DMS79 (cell line): ENCODE measurements around the gene NEK11.
"Not testable (repeated sequence)": the region's sequence is repeated elsewhere in the genome, so short reads cannot be mapped to it uniquely, and the experiment has no call there.

Experiments
- DNase-seq: peaks from one replicate; lab custom pipeline; 2025; lab: John Stamatoyannopoulos, UW

Gene NEK11

DNA sequence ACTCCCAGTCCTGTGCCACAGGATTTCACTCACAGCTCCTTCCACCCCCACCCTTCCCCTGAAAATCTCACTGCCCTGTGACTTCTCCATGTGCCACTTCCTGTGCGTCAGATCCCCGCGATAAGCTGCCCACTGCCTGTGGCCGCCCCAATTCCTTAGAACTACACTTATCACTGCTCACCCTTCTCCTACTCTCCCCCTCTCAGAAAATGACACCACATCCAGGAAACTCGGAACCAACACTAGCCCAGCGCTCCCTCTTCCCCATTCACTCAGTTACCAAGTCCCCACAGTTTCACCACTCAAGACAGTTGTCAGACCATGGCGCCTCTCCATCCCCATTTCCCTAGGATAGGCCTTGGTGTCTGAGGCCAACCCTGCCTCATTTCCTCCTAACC, 334.4 kb downstream of the NEK11 start:
- not testable (repeated sequence) for DNase-seq

DNA sequence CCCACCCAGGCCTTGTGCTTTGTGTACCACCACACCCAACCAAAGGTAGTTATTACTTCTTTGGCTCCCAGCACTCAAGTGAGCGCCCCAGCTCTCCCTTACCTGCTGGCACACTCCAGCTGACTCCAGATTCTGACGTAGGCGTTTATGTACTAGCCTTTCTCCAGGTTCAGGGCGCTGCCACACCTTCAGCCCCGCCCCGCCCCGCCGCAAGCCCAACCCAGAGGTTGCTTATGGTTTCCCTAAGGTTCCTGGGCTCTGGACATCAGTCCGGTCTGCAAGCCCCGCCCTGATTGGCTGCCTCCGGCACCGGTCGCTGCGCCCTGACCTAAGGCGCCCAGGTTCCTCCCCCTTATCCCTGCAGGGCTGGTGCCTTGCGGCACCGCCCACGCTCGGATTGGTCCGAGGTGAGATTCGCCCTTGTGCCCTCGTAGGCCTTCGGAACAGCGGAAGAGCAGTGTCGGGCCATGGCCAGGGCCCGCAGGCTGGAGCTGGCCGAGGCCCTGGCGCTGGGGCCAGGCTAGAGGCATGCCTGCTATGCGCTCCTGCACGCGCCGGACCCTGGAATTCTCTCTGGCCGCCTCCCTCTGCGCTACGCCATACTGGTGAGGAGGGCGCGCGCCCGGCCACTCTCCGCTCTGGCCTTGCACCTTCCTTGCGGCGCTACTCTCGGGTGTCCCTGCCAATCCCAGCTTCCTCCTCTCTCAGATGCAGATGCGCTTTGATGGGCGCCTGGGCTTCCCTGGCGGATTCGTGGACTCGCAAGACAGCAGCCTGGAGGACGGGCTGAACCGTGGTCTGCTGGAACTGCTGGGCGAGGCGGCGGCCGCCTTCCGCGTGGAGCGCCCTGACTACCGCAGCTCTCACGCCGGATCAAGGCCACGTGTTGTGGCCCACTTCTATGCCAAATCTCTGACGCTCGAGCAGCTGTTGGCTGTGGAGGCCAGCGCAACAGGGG, 335.1 kb downstream of the NEK11 start:
- DNase-seq: no peak

DNA sequence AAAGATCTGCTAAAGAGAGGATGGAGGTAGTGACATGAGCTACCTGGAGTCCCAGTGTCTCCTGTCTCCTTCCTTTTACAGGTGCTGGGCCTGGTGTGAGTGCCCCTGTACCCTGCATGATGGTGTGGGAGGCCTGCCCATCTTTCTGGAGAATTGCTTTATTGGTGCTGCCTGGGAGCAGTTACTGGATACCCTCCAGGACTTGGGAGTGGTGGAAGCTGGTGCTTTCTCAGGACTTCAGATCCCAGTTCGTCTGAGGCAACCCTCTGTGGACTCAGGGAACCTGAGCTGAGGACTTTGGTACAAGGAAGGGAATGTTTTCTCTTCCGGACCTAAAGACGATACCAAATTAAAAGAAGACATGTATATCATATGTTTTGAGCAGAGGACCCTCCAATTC, 336.6 kb downstream of the NEK11 start:
- DNase-seq: no peak

DNA sequence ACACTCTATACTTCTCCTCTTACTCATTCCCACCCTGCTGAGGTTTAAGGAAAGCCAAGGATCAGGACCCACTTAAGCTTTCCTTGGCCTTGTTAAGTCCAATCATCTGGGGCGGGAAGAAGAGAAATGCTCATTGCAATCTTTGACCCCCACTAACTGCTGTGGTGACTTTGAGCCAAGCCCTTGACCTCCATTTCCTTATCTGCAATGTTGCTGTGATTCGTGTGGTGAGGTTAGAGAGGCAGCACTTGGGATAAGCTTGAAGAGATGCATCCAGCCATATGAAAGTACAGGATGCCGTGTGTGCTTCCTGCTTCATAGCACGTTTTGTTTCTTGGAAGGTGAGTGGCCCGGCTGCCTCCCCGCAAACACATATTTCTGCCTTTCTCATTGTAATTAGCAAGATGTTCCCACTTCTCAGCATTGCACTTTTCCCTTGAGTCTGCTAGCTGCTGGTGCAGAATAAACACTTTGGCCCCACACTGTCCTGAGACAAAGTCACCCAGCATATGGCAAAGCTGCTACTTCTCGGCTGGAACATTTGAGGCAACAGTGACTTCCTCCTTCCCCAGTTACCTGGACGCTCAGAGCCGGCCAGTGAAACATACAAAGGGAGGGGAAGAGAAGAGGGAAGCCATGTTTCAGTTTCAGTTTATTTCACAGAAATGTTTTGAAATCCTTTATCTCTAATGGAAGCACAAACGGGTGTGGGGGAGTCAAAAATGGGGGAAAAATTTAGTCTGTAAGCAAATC, 344.4 kb downstream of the NEK11 start:
- DNase-seq: no peak

DNA sequence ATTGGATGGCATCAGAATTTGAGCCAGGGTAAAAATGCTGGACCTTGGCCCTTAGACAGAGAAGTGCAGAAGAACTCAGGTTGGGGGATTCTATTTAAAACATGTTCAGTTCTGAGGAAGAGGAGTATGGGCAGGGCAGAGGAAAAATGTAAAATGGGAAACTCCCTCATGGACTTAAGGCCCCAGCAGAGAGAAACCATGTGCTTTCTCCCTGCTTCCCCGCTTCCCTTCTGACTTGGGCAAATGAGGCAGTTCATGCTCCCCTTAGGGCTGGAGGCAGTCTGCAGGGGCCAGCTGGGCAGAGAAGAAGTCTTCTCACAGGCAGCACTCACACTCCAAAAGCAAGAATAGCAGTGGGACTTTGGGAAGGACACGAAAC, 345.0 kb downstream of the NEK11 start:
- DNase-seq: no peak

DNA sequence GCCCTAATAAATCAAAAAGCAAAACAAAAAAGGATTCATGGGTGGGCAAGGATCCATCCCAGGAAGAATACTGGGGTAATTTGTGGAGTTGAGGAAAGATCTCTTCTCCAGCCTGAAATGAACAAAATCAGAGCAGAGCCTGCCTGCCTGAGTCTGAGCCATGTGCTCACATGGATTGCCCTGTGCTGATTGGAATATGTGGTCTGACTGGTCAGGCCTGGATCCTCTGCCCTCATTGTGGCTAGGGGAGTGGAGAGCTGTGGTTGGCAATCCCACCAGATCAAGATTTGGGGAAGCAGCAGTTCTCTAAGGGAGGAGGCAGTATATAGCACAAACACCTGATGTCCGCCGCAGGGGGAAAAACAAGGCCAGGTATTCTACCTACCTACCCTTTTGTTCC, 348.1 kb downstream of the NEK11 start:
- no peak for DNase-seq

DNA sequence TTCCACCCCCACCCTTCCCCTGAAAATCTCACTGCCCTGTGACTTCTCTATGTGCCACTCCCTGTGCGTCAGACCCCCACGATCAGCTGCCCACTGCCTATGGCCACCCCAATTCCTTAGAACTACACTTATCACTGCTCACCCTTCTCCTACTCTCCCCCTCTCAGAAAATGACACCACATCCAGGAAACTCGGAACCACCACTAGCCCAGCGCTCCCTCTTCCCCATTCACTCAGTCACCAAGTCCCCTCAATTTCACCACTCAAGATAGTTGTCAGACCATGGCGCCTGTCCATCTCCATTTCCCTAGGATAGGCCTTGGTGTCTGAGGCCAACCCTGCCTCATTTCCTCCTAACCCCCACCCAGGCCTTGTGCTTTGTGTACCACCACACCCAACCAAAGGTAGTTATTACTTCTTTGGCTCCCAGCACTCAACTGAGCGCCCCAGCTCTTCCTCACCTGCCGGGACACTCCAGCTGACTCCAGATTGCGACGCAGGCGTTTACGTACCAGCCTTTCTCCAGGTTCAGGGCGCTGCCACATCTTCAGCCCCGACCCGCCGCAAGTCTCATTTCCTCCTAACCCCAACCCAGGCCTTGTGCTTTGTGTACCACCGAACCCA, 354.3 kb downstream of the NEK11 start:
- not testable (repeated sequence) for DNase-seq

DNA sequence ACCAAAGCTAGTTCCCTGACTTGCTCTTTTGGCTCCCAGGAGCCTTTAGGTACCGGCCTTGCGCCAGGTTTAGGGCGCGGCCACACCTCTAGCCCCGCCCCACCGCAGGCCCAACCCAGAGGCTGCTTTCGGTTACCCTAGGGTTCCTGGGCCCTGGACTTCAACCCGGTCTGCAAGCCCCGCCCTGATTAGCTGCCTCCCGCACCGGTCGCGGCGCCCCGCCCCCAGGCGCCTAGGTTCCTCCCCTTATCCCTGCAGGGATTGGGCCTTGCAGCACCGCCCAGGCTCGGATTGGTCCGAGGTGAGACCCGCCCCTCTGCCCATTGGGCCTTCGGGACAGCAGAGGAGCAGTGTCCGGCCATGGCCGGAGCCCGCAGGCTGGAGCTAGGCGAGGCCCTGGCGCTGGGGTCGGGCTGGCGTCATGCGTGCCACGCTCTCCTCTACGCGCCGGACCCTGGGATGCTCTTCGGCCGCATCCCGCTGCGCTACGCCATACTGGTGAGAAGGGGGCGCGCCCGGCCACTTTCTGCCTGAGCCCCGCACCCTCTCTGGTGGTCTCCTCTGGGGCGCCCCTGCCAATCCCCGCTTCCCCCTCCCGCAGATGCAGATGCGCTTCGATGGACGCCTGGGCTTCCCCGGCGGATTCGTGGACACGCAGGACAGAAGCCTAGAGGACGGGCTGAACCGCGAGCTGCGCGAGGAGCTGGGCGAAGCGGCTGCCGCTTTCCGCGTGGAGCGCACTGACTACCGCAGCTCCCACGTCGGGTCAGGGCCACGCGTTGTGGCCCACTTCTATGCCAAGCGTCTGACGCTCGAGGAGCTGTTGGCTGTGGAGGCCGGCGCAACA, 355.0 kb downstream of the NEK11 start, which contains the start of gene NUDT16:
Gene NUDT16, plus strand, starts transcription at position 330 of the 847 bp plus-strand sequence. Its CDS starts 31 bp downstream, at position 361.
- DNase-seq: peak; percentile 98

DNA sequence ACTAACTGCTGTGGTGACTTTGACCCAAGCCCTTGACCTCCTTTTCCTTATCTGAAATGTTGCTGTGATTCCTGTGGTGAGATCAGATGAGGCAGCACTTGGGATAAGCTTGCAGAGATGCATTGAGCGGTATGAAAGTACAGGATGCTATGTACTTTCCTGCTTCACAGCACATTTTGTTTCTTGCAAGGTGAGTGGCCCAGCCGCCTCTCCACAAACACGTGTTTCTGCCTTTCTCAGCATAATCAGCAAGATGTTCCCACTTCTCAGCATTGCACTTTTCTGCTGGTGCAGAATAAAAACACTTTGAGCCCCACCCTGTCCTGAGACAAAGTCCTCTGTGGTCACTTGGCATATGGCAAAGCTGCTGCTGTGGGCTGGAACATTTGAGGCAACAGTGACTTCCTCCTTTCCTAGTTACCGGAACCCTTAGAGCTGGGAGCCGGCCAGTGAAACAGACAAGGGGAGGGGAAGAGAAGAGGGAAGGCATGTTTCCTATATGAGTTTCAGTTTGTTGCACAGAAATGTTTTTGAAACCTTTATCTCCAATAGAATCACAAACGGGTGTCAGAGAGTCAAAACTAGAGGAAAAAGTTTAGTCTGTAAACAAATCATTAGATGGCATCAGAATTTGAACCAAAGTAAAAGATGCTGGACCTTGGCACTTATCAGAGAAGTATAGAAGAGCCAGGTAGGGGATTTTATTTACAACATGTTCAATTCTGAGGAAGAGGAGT, 359.9 kb downstream of the NEK11 start:
- no peak for DNase-seq

DNA sequence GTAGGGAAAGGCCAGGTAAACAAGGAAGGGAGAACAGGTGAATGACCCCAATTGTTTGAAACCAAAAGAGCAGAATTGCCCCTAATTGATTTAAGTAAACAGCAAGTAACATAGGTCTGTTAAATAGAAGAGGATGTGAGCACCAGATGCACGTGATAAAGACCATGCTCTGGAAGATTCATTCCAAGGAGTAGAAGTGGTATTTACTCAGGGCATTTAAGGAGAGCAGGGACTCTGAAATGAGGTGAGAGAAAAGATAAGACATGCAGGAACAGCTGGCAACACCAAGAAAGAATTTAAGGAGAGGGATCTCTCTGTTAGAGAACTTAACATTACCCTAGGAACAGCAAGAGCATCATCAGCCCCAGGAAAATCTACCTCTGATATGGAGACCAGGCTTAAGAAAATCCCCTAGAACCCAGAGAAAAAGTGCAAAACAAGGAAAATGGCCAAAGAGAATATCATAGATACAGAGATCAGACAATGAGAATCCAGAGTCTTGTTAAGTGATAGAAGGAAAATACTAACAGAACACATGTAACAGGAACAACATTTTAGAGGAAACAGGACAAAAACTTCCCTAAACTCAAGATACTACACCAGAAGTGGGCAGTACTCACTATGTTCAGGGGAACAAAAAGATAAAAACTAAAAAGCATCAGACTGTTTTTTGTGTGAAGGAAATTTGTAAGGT, 361.3 kb downstream of the NEK11 start:
- no peak for DNase-seq

DNA sequence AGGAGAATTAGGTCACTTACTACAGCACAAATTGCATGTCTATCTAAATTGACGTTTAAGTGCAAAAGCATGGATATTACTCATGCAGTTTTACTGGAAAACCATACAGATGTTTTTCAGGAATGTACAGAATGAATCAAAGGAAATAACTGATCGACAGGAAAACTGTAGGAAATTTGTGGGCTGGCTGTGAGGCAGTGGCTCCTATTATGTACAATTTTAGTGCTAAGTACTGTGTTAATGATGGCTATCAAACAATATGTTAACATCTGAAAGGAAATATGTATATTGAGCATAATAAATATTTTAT, 361.8 kb downstream of the NEK11 start:
- DNase-seq: no peak

DNA sequence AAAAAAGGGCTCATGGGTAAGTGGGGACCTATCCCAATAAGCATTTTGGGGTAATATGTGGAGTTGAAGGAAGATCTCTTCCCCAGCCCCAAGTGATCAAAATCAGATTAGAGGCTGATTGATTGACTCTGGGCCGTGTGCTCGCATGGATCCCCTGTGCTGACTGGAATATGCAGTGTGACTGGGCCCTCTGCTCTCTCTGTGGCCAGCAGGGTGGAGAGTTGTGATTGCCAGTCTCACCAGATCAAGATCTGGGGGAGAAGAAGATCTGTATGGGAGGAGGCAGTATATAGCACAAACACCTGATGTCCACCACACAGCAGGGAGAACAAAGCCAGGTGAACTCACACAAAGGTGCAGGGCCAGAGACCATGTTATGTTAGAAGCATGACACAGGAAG, 363.7 kb downstream of the NEK11 start:
- DNase-seq: no peak

DNA sequence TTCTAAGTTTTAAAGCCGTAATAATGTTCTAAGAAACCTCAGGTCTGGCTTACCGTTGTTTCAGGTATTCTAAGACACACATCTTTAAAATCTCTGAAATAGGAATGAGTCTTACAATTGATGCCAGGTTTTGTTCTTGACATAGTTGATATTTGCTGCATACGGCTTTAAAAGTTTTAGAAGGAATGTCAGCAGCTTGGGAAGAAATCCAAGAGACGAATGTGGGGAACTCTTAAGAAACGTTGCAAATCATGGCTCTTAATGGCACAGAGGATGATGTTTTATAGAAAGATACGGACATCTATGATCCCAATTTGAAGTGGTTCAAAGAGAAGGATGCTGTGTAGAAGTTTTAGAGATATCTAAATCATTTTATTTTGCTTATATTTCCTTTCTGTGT, 366.4 kb downstream of the NEK11 start:
- DNase-seq: no peak

DNA sequence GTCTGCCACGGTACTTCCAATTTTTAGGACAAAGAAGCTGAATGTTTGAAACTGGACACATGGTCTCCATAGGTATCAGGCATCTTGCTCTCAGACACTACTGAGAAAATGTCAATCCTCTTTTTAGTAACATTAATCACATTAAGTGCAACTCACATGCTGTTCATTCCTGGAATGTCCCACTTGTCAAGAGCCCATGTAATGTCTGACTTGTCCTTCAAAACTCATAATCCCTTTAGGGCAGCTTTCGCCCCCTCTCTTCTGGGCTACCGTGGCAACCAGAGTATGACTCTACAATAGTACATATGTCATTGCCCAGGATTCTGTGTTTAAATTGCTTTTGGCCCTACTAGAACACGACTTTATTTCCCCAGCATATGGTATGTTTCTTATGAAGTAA, 367.2 kb downstream of the NEK11 start:
- DNase-seq: no peak

DNA sequence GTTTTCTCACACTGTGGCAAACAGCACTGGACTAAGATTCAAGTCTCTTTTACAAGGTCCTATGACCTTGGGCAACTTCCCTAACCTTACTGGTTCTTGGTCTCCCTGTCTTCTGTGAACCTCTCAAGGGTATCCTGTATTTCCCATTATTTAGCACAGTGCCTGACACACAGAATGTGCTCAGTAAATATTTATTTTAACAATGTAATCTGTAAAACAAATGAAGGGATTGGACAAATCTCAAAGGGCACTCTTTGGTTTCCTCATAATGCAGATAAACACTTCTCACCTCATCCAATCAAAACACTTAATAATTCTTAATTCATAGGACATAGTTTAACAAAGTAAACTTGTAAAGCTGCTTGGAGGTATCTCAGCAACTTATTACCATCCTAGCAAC, 367.7 kb downstream of the NEK11 start:
- no peak for DNase-seq

DNA sequence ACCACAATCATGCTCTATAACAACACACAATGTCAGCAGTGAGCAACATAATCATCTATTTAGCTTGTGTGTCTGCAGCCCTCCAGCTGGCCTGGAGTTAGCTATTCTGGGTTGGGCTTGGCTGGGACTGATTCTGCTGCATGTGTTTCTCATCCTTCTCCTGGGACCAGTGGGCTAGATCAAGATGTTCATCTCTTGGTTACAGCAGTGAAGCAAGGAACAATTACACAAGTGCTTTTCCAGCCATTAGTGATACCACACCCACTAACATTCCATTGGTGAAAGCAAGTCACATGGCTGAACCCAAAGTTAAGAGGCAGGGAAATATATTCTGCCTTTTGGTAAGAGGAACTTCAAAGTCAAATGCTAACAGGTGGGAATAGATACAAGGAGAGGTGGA, 369.5 kb downstream of the NEK11 start:
- no peak for DNase-seq

DNA sequence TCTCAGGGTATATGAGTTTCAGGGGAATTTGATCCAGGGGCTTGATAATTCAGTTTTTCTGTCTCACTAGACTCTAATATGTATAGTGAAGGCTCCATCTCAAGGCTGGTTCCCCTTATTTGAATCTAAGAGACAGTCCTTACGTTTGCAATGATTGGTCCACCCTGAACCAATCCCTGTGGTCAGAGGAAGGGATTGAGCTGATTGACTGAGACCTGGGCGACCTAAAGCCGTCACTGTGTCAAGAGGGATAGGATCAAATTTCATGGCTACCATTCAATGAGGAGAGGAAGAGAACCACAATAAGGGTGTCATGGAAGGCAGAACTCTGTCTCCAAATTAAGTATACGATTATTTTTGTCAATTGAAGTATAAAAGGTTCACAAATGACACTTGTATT, 371.2 kb downstream of the NEK11 start:
- DNase-seq: no peak
